HG02840 (cell line): ENCODE results near the gene DENND6B.
"Not testable (repeated sequence)": the region's sequence is repeated elsewhere in the genome, so short reads cannot be mapped to it uniquely, and the experiment has no call there.

Experiments used
- ATAC-seq: cut with Tn5 transposase; IDR thresholded peaks from one replicate; pipeline ENCODE4 v1.9.1; 2021; ENCODE audit warnings: mild to moderate bottlenecking, moderate library complexity, moderate number of reproducible peaks; ENCODE audit not compliant: unreplicated experiment, low FRiP score

DENND6B gene

DNA sequence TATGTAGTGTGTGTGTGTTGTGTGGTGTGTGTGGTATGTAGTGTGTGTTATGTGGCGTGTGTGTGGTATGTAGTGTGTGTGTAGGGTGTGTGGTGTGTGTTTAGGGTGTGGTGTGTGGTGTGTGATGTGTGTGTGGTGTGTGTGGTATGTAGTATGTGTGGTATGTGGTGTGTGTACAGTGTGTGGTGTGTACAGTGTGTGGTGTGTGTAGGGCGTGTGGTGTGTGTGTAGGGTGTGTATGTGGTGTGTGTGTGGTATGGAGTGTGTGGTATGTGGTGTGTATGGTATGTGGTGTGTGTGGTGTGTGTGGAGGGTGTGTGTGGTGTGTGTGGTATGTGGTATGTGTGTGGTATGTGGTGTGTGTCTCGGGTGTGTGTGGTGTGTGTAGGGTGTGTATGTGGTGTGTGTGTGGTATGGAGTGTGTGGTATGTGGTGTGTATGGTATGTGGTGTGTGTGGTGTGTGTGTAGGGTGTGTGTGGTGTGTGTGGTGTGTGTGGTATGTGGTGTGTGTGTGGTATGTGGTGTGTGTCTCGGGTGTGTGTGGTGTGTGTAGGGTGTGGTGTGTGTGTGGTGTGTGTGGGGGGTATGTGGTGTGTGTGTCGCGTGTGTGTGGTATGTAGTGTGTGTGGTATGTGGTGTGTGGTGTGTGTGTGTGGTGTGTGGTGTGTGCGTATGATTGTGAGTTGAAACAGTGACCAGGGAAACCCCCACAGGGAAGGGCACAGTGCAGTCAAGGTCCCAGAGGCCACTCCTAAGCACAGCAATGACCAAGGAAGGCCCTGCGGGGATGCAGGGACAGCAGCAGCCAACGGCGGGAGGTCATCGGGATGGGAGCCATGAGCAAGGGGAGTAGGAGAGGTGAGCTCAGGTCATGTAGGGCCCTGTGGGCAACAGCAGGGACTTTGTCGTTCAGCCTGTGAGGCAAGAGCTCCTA lies 13.4 kb upstream of the DENND6B start:
- no peak for ATAC-seq

DNA sequence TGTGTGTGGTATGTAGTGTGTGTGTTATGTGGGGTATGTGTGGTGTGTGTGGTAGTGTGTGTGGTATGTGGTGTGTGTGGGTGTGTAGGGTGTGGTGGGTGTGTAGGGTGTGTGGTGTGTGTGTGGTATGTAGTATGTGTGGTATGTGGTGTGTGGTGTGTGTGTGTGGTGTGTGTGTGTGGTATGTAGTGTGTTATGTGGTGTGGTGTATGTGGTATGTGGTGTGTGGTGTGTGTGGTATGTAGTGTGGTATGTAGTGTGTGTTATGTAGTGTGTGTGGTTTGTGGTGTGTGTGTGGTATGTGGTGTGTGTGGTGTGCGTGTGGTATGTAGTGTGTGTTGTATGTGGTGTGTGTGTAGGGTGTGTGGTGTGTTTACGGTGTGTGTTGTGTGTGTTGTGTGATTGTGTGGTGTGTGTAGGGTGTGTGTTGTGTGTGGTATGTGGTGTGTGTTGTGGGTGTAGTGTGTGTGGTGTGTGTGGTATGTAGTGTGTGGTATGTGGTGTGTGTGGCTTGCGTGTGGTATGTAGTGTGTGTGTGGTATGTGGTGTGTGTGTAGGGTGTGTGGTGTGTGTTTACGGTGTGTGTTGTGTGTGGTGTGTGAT lies 12.1 kb upstream of the DENND6B start:
- ATAC-seq = no peak

DNA sequence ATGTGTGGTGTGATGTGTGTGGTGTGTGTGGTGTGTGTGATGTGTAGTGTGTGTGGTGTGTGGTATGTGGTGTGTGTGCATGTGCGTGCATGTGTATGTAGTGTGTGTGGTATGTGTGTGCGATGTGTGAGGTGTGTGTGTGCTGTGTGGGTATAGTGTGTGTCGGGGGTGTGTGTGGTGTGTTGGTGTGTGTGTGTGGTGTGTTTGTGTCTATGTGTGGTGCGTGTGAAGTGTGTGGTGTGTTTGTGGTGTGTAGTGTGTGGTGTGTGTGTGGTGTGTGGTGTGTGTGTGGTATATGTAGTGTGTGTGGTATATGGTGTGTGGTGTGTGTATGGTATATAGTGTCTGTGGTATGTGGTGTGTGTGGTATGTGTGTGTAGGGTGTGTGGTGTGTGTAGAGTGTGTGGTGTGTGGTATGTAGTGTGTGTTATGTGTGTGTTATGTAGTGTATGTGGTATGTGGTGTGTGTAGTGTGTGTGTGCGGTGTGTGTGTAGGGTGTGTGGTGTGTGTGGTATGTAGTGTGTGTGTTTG lies 11.3 kb upstream of the DENND6B start:
- no peak for ATAC-seq

DNA sequence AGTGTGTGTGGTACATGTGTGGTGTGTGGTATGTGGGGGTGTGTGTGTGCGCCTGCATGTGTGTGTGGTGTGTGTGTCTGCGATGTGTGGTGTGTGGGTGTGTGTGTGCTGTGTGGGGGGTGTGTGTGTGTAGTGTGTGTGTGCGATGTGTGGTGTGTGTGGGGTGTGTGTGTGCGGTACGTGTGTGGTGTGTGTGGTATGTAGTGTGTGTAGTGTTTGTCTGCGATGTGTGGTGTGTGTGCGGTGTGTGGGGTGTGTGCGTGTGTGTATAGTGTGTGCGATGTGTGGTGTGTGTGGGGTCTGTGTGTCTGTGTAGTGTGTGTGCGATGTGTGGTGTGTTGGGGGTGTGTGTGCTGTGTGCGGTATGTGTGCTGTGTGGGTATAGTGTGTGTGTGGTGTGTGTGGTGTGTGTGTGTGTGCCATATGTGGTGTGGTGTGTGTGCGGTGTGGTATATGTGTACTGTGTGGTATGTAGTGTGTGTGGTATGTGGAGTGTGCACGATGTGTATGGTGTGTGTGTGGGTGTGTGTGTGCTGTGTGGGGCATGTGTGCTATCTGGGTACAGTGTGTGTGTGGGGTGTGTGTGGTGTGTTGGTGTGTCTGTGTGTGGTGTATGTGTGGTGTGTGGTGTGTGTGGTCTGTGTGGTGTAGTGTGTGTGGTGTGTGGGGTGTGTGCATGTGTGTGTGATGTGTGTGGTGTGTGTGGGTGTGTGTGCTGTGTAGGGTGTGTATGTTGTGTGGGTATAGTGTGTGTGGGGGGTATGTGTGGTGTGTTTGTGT lies 10.6 kb upstream of the DENND6B start:
- no peak for ATAC-seq

DNA sequence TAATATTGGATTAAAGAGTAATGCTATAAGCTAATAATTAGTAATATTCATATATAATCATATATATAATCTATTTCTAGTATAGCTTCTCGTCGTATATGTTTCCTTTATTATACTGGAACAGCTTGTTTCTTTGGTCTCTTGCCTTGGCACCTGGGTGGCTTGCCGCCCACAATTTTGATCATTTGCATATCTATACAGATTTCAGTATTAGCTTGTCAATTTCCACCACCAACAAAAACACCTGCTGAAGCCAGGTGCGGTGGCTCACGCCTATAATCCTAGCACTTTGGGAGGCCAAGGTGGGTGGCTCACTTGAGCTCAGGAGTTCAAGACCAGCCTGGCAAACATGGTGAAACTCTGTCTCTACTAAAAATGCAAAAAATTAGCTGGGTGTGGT lies 7.6 kb upstream of the DENND6B start:
- not testable (repeated sequence) for ATAC-seq

DNA sequence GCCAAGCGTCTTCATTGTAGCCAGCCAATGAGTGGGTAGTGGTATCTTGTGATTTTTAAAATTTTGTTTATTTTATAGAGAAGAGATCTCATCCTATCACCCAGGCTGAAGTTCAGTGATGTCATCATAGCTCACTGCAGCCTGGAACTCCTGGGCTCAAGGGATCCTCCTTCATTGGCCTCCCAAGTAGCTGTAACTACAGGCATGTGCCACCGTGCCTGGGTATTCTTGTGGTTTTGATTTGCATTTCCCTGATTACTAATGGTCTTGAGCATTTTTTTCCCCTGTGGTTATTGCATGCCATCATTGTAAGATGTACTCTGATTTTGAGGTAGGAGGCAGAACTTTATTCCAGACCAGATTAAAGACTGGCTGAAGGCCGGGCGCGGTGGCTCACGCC lies 2.4 kb upstream of the DENND6B start:
- ATAC-seq = no peak

DNA sequence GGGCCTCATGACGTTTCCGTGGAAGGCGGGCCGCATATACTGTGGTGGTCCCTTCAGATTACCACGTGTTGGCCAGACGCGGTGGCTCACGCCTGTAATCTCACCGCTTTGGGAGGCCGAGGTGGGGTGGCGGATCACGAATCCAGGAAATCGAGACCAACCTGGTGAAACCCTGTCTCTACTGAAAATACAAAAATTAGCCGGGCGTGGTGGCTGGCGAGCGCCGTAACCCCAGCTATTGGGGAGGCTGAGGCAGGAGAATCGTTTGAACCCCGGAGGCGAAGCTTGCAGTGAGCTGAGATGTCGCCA lies 853 bp upstream of the DENND6B start:
- ATAC-seq = no peak

DNA sequence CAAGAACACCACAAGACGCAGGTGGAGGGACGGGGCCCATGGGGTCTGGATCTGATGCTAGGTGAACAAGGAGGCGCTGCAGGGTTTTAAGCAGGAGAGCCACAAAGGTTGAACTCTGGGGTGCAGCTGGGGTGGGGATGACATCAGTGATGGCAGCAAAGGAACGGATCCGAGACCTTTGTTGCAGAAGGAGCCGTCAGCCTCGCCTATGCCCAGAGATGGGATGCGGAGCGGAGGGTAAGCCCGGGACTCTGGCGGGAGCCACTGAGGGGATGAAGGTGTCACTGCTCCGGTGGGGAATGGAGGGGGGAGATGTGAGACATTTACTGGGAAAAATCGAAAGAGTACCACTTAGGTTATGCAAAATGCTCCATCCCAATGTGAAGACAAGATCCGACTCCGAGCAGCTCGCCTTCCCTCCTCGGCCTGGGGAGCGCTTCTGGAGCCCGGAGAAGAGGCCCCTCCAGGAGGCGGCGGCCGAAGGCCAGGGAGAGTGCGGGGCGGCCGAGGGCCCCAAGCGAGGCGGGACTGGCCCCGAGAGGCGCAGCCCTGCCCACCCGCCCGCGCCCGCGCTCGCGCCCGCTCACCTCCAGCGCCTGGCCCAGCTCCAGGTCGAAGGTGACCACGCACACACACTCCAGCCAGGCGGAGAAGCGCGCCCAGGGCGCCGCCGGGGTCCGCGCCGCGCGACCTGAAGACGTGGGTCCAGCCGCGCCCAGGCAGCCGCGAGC lies 422 bp downstream of the DENND6B start:
- ATAC-seq = no peak

DNA sequence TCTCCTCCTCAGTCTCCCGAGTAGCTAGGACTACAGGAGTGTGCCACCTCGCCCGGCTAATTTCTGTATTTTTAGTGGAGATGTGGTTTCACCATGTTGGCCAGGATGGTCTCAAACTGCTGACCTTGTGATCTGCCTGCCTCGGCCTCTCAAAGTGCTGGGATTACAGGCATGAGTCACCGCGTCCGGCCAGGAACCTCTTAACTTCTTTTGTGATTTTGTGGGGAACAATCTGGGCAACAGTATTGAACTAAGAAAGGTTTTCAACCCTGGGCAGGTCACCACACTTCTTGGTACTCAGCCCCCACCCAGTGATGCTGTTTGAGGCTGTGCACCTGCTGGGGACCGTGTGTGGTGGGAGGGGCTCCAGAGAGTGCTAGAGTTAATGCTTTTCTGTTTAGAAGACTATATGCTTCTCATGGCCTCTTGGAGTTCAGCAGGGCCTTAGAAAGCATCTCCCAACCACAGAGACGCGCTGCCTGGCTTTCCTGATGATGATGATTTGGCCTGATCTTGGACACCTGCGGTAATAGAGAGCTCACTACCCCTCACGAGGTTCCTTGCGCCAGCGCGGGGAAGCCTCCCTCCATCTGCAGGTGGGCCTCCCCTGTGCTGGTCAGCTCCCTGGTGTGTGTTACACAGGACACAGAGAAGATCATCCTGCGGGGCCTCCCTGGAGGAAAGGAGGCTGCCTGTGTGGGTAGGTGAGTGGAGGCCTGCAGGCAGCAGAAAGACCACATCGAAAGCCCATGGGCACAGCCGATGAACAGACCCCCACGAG lies 1.2 kb downstream of the DENND6B start:
- ATAC-seq = no peak

DNA sequence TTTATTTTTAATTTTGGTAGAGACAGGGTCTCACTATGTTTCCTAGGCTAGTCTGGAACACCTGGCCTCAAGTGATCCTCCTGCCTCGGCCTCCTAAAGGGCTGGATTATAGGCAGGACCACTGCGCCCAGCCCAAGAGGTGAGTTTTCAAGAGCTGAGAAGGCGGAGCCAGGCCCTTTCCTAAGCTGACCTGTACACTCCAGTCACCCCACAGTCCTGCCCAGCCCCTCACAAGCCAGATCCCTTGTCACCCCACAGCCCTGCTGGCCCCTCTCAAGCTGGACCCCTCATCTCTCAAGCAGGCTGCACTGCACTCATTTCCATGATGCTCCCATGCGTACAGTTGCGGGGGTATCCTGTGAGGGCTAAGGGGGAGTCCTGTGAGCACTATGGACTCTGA lies 2.9 kb downstream of the DENND6B start:
- no peak for ATAC-seq

DNA sequence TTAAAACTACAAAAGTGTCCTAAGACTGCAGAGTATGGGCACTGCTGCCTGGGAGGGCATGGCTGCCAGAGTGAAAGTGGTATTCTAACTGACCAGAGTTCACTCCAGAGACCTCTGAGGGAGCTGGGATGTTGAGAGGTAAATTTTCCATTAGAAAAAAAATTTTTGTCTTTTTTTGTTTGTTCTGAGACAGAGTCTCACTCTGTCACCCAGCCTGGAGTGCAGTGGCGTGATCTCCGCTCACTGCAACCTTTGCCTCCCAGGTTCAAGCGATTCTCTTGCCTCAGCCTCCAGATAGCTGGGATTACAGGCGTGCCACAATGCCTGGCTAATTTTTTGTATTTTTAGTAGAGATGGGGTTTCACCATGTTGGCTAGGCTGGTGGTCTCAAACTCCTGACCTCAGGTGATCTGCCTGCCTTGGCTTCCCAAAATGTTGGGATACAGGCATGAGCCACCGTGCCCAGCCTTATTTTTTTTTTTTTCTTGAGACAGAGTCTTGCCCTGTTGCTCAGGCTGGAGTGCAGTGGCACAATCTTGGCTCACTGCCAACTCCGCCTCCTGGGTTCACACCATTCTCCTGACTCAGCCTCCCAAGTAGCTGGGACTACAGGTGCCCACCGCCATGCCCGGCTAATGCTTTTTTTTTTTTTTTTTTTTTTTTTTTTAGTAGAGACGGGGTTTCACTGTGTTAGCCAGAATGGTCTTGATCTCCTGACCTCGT lies 4.3 kb downstream of the DENND6B start:
- ATAC-seq = not testable (repeated sequence)

DNA sequence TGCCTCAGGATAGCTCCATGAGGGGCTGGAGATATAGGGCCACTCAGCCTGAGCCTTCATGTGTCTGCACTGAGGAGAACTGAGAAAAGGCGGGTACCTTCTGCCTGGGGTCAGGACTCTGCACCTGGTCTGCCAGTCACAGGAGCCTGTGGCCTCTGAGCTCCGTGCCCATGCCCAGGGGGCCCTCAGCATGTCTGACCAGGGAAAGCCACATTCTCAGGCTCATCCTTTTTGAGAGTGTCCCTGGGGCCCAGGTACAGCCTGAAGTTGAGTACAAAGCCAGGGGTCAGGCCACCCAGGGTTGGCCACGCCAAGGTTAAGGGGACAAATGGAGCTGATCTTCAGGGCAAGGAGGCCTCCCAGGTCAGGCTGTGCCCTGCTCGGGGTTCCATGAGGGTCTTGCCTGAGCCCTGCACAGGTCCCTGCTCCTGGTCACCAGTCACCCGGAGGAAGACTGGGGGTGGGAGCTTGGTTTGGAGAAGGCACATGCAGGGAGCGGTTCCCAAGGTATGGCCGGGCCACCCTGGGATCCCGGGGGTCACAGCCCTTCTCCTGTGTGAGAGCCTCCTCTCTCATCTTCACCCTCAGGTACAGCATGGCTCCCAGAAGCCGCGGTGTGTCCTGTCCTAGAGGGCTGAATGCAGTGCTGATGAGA lies 6.0 kb downstream of the DENND6B start:
- ATAC-seq = no peak

DNA sequence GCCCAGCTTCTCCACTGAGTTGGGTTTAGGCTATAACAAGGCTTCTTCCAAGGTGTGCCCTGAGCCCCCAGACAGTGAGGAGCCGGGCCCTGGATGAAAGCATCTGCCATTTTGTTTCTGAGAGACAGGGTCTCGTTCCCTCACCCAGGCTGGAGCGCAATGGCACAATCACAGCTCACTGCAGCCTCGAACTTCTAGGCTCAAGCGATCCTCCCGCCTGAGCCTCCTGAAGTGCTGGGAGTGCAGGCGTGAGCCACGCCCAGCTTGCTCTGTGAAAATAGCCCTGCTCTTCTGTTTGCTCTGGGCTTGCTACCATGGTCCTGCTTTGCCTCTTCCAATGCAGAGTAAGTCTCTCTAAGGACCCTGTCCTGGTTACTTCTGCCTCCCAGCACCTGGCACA lies 6.7 kb downstream of the DENND6B start:
- no peak for ATAC-seq

DNA sequence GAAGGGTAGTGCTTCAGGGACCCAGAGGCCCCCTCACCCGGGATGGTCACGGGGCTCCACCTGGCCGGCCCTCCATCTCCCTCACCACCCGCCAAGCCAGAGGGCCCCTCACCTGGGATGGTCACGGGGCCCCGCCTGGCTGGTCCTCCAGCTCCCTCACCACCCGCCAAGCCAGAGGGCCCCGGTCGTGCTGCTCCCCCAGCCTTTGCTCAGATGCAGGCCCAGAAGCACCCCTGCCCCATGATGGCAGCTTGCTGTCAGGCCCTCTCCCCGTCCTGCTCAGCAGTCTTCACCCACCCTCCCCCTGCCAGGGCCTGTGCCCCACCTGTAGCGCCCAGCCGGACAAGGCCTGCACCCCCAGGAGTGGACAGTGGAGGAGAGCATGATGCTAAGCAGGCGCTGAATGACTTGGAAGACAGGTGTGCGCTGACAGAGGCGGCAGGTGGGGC lies 7.3 kb downstream of the DENND6B start:
- no peak for ATAC-seq

DNA sequence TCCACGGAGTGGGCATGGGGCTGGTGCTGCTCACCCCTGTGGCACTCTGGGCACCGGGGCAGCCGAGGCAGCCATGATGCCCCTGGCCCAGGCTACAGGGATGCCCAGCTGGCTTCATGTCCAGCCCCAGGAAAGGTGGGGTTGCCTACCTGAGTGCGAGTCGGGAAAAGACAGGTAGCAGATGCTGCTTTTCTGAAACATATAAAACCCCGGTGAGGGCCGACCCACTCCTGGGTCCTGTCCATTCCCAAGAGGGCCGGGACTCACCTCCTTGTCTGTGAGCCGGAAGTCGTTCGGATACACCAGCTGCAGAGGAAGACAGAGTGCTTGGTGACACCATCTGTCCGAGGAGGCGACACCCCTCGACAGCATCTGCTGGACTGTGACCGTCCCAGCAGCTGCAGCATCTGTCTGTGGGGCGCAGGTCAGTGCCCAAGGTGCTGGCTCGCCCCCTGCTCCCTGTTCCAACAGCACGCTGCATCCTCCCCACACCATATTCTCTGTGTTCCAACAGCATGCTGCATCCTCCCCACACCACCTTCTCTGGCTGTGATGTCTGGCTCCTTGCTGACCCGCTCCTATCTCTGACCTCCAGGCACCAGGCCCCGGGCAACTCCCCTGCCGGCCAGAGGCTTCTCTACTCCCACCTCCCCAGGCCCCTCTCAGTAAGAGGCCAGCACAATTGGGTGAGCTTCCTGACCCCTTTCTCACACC lies 8.0 kb downstream of the DENND6B start:
- ATAC-seq = no peak

DNA sequence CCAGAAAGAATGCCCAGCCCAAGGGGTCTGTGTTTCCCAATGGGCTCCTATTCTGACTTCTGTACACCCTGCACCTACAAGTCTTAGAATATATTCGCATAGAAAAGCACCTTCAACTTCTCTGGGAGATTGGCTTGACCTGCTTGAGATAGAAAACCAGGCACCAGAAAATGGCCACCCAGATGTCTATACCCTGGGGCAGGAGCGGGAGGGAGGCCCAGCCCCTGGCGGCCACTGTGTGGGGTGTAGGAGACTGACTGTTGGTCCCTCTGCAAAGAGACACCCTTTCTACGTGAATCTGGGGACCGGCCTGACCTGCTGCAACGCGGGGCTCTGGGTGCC lies 8.5 kb downstream of the DENND6B start:
- no peak for ATAC-seq

DNA sequence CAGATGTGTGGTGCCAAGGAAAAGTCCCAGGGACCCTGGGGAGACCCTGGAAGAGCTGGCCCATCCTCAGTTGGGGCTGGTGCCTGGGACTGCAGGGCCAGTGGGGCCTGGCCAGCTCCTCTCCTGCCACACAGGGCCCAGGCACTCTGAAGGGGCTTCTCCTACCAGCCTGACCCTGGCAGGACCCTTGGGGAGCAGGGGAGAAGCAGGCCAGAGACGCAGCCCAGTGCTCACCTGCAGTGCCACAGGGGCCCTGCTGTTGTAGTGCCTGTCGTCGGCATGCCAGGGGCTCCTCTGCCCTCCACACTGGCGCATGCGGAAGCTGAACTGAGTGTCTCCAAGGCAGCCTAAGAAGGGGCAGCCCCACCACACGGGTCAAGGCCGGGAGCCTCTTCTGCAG lies 9.1 kb downstream of the DENND6B start:
- no peak for ATAC-seq

DNA sequence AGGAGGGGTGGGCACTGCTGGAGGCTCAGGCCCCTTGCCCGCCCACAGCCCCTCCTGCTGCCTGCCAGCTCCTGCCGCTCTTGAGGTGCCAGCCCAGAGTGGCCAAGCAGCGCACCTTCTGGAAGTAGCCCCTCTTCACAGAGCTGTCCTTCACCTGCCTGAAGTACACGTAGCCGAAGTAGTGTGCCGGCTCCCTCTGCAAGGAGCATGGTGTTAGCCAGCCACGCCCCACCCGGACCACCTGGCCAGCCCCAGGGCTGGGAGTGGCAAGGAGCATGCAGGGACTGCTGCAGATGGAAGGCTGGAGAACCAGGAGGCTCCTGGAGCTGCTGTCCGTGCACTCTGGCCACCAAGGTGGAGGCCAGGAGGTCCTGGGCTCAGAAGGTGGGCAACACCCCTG lies 9.6 kb downstream of the DENND6B start:
- no peak for ATAC-seq
